ENCODE results near the gene MCRIP1. TPM values are rescaled to one million over a fixed set of nuclear protein-coding genes. Genes with fewer than 3 reads are reported as not detected.

The MCRIP1 gene
- total RNA-seq, 1 experiment from 2014 or later = 45.8 TPM

DNA sequence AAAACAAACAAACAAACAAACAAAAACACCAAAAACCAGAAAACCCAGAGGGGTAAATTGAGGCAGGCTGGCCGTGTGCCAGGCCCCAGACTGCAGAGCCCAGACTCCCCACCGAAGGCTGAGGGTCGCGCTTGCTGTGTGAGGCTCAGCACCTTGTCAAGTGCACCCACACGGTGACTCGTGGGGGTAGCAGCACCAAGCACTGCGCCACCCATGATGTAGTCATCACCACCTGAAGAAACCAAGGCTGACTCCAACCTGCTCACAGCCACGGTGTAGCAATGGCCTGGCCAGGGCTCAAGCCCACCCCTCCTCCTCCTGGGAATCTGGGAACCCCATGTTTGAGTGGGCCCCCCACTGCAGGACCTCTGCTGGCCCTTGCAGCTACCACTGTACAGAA, 11.9 kb downstream of the MCRIP1 start:
- no peak for DNase-seq (ENCODE audit: low spot score)

DNA sequence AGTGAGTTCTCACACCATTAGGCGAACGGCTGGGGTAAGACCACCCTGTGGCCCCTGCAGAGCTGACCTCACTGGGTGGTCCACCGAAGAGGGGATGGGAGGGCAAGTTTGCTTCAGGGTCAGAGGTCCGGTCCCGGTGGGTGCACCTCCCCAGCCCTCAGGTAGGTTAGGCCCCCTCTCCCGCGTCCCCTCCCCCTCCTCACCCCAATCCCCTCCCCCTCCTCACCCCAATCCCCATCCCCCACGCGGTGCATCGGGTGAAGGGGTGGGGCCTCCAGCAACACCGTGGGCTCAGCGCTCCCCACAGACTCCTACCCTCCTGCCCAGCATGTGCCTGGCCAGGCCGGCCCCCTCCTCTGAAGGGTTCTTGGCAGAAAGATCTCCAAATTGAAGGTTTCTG, 13.4 kb downstream of the MCRIP1 start:
- no peak for DNase-seq (ENCODE audit: low spot score)

DNA sequence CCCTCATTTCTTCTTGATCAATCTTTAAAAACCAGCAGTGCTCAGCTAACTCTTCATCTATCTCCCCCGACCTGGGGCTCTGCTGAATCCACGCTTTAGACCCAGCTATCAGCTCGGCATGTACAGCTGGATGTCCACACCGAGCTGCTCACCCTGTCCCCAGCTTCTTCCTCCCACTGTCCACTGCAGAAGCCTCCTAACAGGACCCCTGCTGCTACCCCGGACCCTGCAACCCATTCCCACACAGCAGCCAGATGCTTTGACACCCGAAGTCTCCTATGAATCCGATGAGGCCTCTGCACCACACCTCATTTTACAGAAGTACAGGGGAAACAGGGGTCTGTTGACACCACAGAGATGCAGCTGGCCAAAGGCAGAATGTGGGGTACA, 15.3 kb downstream of the MCRIP1 start:
- no peak for DNase-seq (ENCODE audit: low spot score)

DNA sequence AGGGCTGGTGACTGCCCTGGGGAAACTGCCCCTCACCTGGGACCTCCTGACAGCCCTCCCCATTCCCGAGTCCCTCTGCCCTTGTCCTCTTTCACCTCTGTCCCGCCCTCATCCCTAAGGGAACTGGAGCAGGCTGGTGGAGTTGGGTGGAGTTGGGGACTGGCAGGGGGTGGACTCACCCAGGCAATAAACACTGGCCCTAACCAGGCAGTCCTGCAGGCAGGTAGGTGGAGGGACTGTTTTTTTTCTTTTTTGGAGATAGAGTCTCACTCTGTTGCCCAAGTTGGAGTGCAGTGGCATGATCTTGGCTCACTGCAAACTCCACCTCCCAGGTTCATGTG, 17.5 kb downstream of the MCRIP1 start:
- no peak for DNase-seq (ENCODE audit: low spot score)

DNA sequence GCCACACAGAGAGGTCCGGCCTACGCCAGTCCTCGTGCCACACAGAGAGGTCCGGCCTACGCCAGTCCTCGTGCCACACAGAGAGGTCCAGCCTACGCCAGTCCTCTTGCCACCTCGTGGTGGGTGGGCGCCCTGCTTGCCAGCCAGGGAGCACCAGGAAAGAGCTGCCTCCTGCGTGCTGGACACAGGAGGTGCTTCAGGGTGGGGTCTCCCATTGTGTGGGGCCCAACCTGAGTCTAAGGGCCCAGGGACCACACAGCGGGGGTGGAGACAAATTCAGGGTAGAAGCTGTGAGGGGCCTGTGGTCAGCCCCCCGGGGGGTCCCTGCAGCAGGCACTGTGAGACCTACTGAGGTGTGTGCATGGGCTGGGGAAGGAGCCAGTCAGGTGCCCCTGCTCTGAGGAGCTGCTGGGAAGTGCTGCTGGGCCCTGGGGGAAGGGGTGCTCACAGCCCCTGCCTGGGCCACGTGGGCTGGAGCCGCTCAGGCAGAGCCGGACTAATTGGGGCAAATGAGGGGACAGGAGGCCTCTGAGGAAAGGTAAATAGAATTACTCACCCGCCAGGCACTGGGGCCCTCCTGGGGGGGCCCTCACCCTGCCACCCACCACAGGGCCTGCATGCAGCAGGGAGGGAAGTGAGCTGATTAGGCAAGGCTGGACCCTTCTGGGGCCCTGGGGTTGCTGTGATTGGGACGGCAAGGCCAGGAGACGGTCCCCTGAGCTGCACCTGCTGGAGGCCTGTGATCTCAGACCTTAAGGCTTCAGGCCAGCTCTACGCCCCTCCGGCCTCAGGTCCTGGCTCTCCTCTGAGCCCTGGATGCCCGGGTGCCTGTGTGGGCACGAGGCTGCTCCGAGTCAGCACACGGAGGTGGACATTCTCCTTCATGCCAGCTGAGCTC, 18.1 kb downstream of the MCRIP1 start:
- DNase-seq (ENCODE audit: low spot score) = peak; percentile 35

DNA sequence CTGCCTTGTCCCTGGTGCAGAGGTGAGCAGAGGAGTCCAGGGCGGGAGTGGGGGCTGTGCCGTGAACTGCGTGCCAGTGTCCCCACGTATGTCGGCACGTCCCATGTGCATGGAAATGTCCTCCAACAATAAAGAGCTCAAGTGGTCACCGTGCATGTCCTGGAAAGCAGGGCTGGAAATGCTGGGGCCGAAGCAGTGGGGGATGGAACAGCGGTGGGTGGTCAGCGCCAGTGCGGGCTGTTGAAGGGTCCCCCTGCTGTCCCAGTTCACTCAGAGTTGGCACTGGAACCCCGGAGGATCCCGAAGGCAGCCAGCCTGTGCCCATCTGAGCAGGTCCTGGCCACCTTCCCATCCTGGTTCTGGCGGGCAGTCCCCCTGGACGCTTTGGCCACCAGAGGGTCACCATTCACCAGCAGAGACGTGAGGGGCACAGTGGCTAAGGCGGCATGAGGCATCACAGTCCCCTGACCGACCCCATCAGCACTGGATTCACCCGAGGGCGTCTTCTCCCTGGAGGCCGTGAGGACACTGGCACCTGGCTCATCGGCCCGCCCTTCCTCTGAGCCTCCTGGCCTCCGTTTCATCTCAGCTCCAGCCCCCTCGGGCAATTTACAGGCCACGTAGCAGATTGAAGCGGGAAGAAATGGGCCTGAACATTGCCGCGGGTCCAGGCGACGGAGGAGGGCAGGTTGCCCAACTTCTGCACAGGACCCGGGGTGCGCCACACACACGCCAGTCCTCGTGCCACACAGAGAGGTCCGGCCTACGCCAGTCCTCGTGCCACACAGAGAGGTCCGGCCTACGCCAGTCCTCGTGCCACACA, 19.0 kb downstream of the MCRIP1 start:
- no peak for DNase-seq (ENCODE audit: low spot score)

DNA sequence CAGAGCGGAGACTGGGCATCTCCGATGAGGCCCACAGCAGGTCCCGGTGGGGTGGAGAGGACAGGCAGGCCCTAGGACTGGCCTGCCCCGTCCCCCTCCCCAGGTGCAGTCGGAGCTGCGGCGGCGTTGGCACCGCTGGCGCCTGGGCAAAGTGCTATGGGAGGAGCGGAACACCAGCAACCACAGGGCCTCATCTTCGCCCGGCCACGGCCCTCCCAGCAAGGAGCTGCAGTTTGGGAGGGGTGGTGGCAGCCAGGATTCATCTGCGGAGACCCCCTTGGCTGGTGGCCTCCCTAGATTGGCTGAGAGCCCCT, 19.8 kb downstream of the MCRIP1 start:
- no peak for DNase-seq (ENCODE audit: low spot score)

DNA sequence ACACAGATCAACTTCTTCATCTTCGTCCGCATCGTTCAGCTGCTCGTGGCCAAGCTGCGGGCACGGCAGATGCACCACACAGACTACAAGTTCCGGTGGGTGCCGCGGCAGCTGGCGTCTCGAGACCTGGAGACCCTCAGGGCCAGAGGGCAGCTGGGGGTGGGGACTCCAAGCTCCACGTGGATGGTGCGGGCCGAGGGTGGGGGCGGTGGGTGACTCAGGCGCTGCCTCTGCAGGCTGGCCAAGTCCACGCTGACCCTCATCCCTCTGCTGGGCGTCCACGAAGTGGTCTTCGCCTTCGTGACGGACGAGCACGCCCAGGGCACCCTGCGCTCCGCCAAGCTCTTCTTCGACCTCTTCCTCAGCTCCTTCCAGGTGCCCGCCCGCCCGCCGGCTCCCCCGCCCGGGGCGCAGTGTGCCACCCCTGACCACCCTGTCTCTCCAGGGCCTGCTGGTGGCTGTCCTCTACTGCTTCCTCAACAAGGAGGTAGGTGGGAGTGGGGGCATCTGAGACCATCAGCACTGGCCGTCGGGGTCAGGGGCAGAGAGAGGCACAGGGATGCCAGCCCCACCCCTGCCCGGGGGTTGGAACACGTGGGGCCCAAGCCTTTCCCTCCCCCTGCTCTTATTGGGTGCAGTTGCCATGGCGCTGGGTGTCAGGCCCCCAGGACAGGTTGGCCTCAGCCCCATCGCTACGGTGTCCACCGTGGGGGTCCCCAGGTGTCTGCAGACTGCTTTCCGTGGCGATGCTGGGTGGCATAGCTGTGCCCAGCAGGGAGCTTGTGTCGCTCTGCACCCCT, 20.3 kb downstream of the MCRIP1 start:
- DNase-seq (ENCODE audit: low spot score) = no peak

DNA sequence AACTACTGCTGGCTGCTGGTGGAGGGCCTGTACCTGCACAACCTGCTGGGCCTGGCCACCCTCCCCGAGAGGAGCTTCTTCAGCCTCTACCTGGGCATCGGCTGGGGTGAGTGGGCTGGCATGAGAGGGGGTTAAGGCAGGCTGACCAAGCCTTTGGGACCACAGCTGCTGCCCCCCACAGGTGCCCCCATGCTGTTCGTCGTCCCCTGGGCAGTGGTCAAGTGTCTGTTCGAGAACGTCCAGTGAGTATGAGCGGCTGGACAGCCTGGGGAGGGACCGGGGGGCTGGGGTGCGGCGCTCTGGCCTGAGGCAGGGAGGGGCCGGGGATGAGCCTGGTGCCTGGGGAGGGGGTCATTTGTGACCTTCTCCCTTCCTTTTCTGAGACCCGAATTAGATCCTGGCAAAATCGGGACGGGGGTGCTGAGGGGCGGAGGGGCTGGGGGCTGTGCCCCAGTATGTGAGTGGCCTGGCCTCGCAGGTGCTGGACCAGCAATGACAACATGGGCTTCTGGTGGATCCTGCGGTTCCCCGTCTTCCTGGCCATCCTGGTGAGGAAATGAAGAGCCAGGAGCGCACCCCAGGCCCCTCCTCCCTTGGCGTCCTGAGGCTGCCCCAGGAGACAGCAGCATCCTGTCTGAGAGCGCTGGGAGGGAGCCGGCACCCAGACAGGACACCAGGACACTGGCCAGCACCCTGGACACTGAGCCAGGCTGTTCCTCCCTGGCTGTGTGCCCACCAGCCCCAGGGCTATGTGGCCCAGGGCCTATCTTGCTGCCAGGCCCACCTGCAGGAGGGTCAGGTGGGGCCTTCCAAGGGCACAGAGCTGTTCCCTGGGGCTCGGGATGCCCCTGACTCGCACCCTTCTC, 21.2 kb downstream of the MCRIP1 start:
- peak; percentile 52 for DNase-seq (ENCODE audit: low spot score)

DNA sequence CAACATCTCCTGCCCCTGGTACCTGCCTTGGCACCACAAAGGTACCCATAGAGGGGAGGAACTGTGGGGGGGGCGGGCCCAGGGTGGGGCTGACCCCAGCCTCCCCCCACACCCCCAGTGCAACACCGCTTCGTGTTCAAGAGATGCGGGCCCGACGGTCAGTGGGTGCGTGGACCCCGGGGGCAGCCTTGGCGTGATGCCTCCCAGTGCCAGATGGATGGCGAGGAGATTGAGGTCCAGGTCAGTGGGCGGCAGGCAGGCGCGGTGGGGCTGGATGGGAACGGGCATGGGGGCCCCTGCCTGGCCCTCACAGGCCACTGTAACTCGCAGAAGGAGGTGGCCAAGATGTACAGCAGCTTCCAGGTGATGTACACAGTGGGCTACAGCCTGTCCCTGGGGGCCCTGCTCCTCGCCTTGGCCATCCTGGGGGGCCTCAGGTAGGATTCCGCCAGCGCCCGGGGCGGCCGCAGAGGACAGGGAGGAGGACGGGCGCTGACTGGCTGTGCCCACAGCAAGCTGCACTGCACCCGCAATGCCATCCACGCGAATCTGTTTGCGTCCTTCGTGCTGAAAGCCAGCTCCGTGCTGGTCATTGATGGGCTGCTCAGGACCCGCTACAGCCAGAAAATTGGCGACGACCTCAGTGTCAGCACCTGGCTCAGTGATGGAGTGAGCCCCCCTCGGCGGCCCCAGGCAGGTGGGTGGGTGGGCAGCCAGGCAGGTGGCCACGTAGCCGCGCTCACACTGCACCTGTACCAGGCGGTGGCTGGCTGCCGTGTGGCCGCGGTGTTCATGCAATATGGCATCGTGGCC, 22.0 kb downstream of the MCRIP1 start:
- DNase-seq (ENCODE audit: low spot score) = no peak

DNA sequence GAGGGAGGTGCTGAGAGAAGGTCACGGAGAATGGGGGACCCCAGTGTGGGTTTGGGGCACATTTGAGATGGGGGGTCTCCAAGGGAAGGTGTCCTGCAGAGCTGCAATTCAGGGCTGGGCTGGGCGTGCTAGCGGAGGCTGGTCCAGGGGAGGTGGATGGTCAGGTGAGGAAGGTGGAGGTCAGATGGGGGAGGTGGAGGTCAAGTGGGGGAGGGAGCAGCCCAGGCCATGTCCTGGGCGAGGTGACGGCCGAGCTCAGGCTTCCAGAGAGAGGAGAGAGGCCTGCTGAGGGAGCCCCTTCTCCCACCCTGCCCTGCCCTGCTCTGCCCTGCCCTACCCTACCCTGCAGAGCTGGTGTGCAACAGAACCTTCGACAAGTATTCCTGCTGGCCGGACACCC, 22.6 kb downstream of the MCRIP1 start:
- no peak for DNase-seq (ENCODE audit: low spot score)

DNA sequence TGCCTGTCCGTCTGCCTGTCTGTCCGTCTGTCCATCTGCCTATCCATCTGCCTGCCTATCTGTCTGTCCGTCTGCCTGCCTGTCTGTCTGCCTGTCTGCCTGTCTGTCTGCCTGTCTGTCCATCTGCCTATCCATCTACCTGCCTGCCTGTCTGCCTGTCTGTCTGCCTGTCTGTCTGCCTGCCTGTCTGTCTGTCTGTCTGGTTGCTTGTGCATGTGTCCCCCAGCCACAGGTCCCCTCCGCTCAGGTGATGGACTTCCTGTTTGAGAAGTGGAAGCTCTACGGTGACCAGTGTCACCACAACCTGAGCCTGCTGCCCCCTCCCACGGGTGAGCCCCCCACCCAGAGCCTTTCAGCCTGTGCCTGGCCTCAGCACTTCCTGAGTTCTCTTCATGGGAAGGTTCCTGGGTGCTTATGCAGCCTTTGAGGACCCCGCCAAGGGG, 23.5 kb downstream of the MCRIP1 start:
- no peak for DNase-seq (ENCODE audit: low spot score)

DNA sequence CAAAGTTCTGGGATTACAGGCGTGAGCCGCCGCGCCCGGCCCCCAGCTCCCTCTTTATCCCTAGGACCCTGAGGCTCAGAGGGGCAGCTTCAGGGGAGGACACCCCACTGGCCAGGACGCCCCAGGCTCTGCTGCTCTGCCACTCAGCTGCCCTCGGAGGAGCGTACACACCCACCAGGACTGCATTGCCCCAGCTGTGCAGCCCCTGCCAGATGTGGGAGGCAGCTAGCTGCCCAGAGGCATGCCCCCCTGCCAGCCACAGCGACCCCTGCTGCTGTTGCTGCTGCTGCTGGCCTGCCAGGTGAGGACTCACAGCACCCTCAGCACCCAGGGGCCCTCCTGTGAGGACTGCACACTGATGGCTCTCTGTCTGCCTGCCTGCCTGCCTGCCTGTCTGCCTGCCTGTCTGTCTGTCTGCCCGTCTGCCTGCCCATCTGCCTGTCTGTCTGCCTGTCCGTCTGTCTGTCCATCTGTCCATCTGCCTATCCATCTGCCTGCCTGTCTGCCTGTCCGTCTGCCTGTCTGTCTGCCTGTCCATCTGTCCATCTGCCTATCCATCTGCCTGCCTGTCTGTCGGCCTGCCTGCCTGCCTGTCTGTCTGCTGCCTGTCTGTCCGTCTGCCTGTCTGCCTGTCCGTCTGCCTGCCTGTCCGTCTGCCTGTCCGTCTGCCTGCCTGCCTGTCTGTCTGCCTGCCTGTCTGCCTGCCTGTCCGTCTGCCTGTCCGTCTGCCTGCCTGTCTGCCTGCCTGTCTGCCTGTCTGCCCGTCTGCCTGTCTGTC, 24.1 kb downstream of the MCRIP1 start:
- no peak for DNase-seq (ENCODE audit: low spot score)

DNA sequence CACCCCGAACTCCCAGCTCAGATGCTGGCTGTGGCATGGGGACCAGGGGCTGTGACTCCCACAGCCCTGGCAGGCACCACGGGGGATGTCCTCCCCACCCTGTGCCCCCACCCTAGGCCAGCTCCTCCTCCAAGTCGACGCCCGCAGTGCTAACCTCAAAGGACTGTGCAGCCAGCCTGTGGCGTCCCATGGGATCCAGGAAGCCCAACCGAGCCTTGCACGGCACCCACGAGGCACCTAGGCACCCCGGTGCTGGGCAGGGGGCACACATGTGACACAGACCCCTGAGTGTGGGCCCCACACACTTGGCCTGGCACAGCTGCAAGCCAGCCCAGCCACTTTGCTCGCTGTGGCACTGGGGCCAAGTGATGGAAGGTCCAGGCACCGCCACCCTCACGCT, 25.3 kb downstream of the MCRIP1 start:
- no peak for DNase-seq (ENCODE audit: low spot score)

DNA sequence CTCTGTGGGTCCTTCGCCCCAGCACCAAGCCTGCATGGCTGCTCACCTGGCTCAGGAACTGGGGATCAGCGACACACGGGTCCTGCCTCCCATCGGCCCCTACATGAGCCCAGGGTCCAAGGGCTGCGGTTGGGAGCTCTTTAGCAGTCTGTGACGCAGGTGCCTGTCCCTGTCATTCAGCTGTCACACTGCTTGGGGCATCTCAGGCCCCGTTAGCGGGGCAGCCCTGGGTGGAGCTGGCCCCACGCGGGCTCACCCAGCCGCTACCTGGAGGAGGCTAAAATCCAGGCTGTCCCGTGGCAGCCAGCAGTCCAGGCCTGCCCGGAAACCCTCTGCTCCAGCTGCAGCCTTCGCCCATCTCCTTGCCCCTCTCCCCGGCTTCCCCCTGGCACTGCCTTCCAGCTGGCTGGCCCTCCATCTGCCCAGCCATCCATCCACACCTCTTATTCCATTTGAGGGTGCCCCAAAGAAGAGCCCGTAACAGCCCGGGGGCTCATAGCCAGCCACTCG, 25.8 kb downstream of the MCRIP1 start:
- no peak for DNase-seq (ENCODE audit: low spot score)

DNA sequence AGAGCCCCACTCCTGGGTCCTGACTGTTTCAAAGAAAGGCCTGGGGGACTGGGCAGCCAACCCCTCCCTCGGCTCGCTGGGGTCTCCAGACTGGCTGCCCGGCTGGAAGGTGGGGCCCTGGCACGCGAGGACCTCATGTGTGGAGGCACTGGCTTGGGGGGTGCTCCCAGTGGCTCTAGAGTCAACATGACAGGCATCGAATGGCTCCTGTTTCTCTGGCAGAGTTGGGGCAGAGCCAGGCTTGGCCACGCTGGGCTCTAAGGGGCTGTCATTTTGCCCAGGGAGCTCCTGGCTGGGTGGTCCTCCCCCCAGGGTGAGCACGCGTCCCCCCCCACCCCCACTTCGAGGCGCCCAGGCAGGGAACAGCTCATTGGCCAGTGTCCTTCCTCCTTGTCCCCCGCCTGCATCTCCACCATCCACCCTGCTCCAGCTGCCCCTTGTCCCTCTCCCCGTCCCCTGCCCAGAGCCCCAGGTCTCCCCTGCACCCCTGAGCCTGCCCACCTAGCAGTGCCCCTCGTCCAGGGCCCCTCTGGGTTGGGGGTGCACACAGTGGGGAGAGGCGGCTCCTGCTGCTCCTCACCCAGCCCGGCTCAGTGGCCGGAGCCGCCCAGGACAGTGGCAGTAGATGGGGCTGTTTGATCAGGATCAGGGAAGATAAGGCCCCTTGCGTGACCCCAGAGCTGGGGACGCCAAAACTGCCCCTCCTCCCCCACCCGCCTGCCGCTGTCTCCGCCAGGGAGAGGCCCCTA, 26.5 kb downstream of the MCRIP1 start:
- no peak for DNase-seq (ENCODE audit: low spot score)

DNA sequence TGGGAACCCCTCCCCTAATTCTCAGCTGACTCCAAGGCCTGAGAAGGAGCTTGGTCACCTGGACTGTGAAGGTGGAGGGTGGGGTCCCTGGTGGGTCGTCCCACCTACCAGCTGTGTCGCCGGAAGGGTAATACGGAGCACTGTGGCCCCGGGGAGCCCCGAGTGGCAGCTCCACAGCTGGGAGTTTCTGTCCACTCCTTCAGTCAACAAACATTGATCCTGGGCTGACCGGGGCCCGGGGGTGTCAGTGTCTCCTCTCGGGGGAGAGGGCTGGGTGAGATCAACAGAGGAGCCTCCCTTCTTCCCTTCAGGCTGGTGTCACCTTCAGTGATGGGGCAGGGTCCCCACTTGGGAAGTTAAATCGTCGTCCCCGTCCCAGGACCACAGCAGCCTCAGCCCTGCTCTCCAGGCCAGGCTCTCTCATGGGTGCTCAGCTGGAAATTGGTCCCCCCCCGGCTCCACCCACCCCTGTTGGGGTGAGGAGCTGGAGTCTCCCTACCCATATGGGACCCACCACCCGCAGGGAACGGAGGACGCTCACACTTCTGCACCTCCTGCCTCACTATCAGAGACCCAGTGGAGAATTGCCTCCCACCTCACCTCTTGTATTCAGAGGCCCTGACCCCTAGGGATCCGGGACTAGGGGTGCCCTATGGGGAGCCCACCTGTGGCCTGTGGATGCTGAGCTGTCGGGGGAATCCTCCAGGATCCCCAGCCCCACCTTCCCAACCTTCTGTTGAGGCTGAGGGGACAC, 27.2 kb downstream of the MCRIP1 start:
- DNase-seq (ENCODE audit: low spot score) = no peak

All from A172 (cell line).